Prostate gland (tissue), 2 donors: ENCODE data around the gene NRXN3.

Source experiments
- CTCF ChIP-seq, 4 experiments: fragments of 200-600 bp in 2 of 4; fragments of 450-650 bp in 2 of 4; sonication (generic) in 2 of 4; IDR thresholded peaks; 1 replicate in 3 of 4; 2 replicates in 1 of 4; pipeline ENCODE4 v1.5.1; 2016 to 2019; ENCODE audit warnings: antibody characterized with exemption in 4 of 4, mild to moderate bottlenecking in 2 of 4, moderate library complexity in 2 of 4
- POLR2A ChIP-seq: fragments of 450-650 bp; IDR thresholded peaks from one replicate; pipeline ENCODE4 v1.6.1; 2016; ENCODE audit warnings: antibody characterized with exemption, mild to moderate bottlenecking

GRCh38 chr14:78451319-78451695 is 281.1 kb downstream of the NRXN3 start:
- TF ChIP-seq CTCF (IDR thresholded peaks at IDR 0.05) (no peak), POLR2A (no peak)
